Measurements from ENCODE around the gene PHLDA3.
A peak's percentile ranks its signal among the peaks of the same experiment; 100 is the strongest.

PHLDA3 gene

DNA sequence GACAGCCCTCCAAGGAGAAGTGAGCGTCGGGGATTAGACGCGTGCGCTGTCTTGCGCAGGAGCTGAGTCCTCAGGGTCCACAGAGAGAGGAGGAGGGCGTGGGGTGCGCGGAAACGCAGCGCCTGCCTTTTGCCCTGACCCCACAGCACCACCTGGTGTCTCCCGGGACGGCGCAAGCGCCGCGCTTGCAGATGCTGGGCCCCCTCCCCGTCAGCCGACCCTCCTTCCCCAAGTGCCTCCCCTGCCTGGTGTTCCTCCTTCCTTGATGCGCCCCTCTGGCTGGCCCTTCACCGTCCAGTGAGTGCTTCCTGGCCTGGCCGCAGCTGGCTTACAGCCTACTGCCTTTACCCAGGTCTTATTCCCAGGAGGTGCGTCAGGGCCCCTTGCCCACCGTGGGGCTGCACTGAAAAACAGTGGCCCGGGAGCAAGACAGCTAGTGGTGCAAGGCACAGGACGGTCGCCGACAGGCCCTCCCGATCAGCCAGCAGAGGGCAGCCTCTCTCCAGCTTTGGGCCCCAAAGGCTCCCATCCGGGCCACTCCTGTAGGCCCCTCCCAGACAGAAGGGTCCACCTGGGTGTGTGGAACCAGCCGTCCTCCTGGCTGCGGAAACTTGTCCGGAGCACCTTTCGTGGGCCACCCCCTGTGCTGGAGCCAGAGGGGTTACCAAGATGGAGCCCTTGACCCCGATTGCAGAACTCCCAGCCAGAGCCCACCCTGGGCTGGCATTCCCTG is 12.9 kb upstream of the PHLDA3 start:
- Histone ChIP-seq H2AFZ (ENCODE audit: low read depth, low read length) (no peak overlapping the region), H4K20me1 (ENCODE audit: insufficient read depth, low read length) (peaks cover 8% of the 10 kb centered on the region), H3K4me1 (ENCODE audit: insufficient read depth, low read length) (no peaks in the 10 kb centered on the region), H3K27me3 (ENCODE audit: insufficient read depth, low read length, poor library complexity) (no peaks in the 10 kb centered on the region), H3K4me2 (ENCODE audit: insufficient read depth, low read length) (no peak overlapping the region), H3K79me2 (ENCODE audit: insufficient read depth, low read length) (no peaks in the 10 kb centered on the region), H3K36me3 (ENCODE audit: insufficient read depth, low read length) (peaks cover 39% of the 10 kb centered on the region), H3K9ac (ENCODE audit: low read depth, low read length) (no peak overlapping the region), H3K4me3 (ENCODE audit: low read depth in 1 of 2, low read length in 2 of 2) (no peak overlapping the region), H3K27ac (ENCODE audit: low read length) (no peak overlapping the region), H3K9me3 (ENCODE audit: insufficient read depth, low read length, severe bottlenecking) (no peaks in the 10 kb centered on the region)
- DNase-seq = peak; percentile 65
- peak; percentile 91 for ATAC-seq (ENCODE audit: insufficient read depth, low read depth)
- no peak for TF ChIP-seq EZH2 (IDR thresholded peaks at IDR 0.05; ENCODE audit: borderline replicate concordance, low read depth, low read length, severe bottlenecking)
- TF ChIP-seq, protein P1, sequence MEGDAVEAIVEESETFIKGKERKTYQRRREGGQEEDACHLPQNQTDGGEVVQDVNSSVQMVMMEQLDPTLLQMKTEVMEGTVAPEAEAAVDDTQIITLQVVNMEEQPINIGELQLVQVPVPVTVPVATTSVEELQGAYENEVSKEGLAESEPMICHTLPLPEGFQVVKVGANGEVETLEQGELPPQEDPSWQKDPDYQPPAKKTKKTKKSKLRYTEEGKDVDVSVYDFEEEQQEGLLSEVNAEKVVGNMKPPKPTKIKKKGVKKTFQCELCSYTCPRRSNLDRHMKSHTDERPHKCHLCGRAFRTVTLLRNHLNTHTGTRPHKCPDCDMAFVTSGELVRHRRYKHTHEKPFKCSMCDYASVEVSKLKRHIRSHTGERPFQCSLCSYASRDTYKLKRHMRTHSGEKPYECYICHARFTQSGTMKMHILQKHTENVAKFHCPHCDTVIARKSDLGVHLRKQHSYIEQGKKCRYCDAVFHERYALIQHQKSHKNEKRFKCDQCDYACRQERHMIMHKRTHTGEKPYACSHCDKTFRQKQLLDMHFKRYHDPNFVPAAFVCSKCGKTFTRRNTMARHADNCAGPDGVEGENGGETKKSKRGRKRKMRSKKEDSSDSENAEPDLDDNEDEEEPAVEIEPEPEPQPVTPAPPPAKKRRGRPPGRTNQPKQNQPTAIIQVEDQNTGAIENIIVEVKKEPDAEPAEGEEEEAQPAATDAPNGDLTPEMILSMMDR (IDR thresholded peaks at IDR 0.05; ENCODE audit: borderline replicate concordance, extremely low read depth, low read length, poor library complexity, severe bottlenecking) = peak; percentile 78

DNA sequence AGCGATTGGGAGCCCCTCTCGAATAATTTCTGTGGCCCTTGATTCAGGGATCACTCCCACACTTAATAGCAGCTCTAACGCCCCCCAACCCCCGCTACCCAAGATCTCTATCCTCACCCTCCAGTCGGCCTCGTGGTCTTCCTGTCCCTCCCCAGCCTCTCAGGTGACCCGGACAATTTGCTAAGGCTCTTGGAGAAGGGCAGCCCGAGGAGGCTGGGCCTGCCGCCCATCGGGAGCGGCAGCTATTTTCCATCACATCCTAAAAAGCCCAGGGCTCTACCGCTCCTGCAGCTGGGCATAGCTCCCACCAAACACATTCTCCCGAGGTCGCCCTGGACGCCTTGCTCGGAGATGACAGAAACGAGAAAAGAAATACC is 12.0 kb upstream of the PHLDA3 start:
- Histone ChIP-seq H3K9me3 (ENCODE audit: insufficient read depth, low read length, severe bottlenecking) (no peaks in the 10 kb centered on the region), H3K79me2 (ENCODE audit: insufficient read depth, low read length) (no peaks in the 10 kb centered on the region), H3K4me1 (ENCODE audit: insufficient read depth, low read length) (no peaks in the 10 kb centered on the region), H3K4me3 (ENCODE audit: low read depth in 1 of 2, low read length in 2 of 2) (no peak overlapping the region), H3K27me3 (ENCODE audit: insufficient read depth, low read length, poor library complexity) (no peaks in the 10 kb centered on the region), H4K20me1 (ENCODE audit: insufficient read depth, low read length) (peaks cover 8% of the 10 kb centered on the region), H3K27ac (ENCODE audit: low read length) (no peak overlapping the region), H3K9ac (ENCODE audit: low read depth, low read length) (no peak overlapping the region), H2AFZ (ENCODE audit: low read depth, low read length) (no peak overlapping the region), H3K4me2 (ENCODE audit: insufficient read depth, low read length) (no peak overlapping the region), H3K36me3 (ENCODE audit: insufficient read depth, low read length) (peaks cover 31% of the 10 kb centered on the region)
- TF ChIP-seq, protein P1 (IDR thresholded peaks at IDR 0.05; ENCODE audit: borderline replicate concordance, extremely low read depth, low read length, poor library complexity, severe bottlenecking) = peak; percentile 2
- TF ChIP-seq EZH2 (IDR thresholded peaks at IDR 0.05; ENCODE audit: borderline replicate concordance, low read depth, low read length, severe bottlenecking) = no peak
- no peak for DNase-seq
- ATAC-seq (ENCODE audit: insufficient read depth, low read depth) = no peak

DNA sequence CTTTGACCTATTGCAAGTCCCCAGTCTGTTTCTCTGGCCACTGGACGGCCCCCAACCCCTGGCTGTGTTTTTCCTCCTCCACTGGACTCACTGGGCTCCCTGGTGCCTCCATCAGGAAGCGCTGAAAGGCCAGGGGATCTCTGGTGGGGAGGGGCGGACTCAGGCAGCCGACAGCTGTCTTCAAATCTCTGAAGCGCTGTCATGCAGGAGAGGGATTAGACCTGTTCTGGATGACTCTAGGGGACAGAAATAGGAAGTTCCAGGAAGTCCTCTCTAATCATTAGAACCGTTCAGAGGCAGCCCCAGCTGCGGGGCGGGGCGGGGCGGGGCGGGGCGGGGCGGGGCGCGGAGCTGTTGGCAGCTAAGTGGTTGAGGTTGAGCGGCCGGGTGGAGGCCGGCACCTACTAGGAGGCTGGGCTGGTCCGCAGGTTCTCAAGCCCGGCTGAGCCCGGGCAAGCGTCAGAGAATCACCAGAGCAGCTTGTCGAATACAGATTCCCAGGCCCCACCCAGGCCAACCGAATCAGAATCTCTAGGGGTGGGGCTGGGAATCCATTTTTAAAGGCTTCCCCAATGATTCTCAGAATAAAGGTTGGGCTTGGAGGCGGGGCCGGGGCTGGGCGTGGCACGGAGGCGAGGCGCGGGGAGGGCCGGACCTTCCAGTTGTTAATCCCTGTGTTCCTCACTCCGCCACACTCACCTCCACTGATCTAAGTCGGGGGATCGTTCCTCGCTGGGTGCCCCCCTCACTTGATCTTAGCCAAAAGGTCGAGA is 11.4 kb upstream of the PHLDA3 start:
- DNase-seq (peak; percentile 23), ATAC-seq (ENCODE audit: insufficient read depth, low read depth) (peak; percentile 50; the same call in 2 of the 3 replicates)
- Histone ChIP-seq H2AFZ (ENCODE audit: low read depth, low read length) (no peak overlapping the region), H4K20me1 (ENCODE audit: insufficient read depth, low read length) (peaks cover 8% of the 10 kb centered on the region), H3K27me3 (ENCODE audit: insufficient read depth, low read length, poor library complexity) (peaks cover 4% of the 10 kb centered on the region), H3K4me2 (ENCODE audit: insufficient read depth, low read length) (no peak overlapping the region), H3K79me2 (ENCODE audit: insufficient read depth, low read length) (no peaks in the 10 kb centered on the region), H3K27ac (ENCODE audit: low read length) (no peak overlapping the region), H3K9me3 (ENCODE audit: insufficient read depth, low read length, severe bottlenecking) (no peaks in the 10 kb centered on the region), H3K36me3 (ENCODE audit: insufficient read depth, low read length) (peaks cover 25% of the 10 kb centered on the region), H3K4me3 (ENCODE audit: low read depth in 1 of 2, low read length in 2 of 2) (no peak overlapping the region), H3K4me1 (ENCODE audit: insufficient read depth, low read length) (no peaks in the 10 kb centered on the region), H3K9ac (ENCODE audit: low read depth, low read length) (no peak overlapping the region)
- TF ChIP-seq EZH2 (IDR thresholded peaks at IDR 0.05; ENCODE audit: borderline replicate concordance, low read depth, low read length, severe bottlenecking) = no peak
- TF ChIP-seq, protein P1 (IDR thresholded peaks at IDR 0.05; ENCODE audit: borderline replicate concordance, extremely low read depth, low read length, poor library complexity, severe bottlenecking) = no peak

Data from DND-41 (cell line).